GM18870 (cell line): Measurements from ENCODE around the gene SLC16A10.
"Not testable (repeated sequence)": the region's sequence is repeated elsewhere in the genome, so short reads cannot be mapped to it uniquely, and the experiment has no call there.

Source experiments
- ATAC-seq: cut with Tn5 transposase; IDR thresholded peaks from one replicate; pipeline ENCODE4 v1.9.1; 2021; ENCODE audit warnings: moderate library complexity; ENCODE audit not compliant: unreplicated experiment

The SLC16A10 gene

GRCh38 chr6:111211411-111212030, 124.2 kb downstream of the SLC16A10 start:
- no peak for ATAC-seq

GRCh38 chr6:111212625-111213024, 125.3 kb downstream of the SLC16A10 start:
- ATAC-seq, result no peak

GRCh38 chr6:111215131-111215530, 127.8 kb downstream of the SLC16A10 start:
- ATAC-seq, result no peak

GRCh38 chr6:111219785-111220184, 132.5 kb downstream of the SLC16A10 start:
- no peak for ATAC-seq

DNA sequence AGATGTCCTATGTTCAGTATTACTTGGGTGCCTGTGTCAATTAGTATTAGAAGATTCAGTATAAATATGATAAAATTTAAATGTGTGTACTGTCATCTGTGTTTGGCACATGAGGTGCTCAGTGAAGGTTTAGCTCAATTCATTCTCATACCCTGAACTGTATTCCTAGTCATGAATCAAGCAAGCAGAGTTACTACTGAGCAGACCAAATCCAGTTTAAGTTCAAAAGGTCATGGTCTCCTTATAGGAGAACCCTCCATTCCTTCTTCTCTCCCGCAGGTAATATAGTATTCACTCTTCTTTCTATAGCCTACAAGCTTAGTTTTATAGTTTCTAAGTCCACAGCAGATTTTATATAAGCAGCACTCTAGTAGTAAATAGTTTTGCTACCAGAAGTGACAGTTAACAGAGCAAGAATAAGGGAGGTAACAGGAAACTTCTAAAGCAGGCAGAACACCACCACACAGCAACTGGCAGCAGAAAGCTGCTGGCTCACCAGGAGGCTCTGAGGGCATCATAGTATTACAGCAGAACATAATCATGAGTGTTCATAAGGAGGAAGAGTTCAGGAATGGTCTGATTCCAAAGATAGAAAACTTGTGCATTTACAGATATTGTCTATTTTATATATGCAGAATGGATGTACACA, 133.2 kb downstream of the SLC16A10 start:
- no peak for ATAC-seq

DNA sequence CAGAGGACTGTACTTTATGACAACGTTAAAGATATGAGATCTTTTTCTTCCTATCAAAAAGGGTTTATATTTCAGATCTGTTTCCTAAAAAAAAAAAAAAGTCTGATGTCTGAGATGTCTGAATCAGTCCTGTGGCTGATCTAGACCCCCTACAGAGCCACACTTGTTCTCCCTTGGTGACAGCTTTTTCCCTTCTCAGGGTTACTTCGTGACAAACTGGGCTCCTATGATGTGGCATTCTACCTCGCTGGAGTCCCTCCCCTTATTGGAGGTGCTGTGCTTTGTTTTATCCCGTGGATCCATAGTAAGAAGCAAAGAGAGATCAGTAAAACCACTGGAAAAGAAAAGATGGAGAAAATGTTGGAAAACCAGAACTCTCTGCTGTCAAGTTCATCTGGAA, 134.5 kb downstream of the SLC16A10 start:
- ATAC-seq, result no peak

DNA sequence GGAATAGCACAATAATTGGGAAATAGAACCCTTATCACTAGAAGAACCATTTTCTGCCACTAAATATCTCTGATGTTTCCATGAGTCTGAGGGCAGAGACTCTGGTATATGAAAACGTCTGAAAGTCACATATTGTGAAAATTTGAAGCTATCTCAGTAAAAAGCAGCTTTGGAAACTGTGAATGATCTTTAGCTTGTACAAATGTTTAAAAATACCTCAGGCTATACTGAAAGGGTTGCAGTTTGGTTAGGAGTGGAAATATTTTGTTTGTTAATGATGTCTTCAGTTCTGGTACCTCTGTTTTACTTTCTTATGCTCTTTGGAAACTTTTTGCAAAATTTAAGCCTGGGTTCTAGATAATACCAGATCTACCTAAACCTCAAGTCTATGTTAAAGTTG, 135.0 kb downstream of the SLC16A10 start:
- peak; percentile 45 for ATAC-seq

- ATAC-seq, result no peak
These were observed 140.8 kb downstream of the SLC16A10 start for GRCh38 chr6:111228094-111228493.

DNA sequence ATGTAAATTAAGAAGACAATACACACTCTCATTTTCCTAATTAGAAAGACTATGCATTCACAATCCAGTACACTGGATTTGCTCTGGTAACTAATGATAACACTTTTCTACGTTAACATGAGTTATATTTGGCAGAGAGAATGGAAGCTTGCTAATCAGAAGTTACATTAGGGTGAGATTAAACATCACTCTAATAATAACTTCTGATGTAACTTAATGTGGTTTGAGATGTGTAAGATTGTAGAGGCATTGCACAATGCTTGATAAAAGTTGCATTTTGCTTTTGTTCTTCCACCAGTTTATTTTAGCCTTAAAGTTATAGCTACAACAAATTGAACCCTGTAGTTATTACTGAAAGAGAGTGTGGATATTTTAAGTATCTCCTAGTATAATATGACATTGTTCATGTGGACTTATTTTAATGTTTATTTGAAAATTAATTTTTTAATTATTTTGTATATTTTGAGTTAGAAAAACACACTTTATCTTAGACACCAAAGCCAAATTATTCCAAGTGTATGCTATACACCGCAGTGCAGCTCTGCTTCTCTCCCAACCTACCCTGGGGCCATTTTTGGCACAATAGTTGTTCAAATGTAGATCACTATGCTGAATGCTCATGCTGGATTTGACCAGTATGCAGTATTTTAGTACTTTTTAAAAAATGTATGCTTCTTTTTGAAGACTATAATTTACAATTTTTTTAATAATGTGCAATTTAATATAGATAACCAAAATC, 143.2 kb downstream of the SLC16A10 start:
- no peak for ATAC-seq

DNA sequence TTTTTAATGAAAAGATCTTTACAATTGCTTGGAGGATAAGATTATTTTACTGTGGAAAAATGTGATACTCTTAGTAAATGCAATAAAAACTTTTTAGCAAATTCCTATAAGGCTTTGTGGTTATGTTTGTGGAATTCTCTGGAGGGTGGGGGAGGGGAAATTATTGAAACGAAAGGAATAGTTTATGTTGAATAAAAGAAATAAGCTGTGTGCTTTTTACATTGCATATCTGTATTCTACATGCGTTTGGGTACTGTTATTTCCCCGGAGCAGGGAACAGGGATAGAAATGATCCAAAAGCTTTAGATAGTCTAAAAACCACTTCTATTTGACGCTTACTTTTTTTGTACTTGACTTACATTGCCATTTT, 143.8 kb downstream of the SLC16A10 start:
- ATAC-seq, result no peak

- no peak for ATAC-seq
These were observed 150.5 kb downstream of the SLC16A10 start for GRCh38 chr6:111237852-111238251.

- no peak for ATAC-seq
These were observed 151.3 kb downstream of the SLC16A10 start for GRCh38 chr6:111238464-111239119.

DNA sequence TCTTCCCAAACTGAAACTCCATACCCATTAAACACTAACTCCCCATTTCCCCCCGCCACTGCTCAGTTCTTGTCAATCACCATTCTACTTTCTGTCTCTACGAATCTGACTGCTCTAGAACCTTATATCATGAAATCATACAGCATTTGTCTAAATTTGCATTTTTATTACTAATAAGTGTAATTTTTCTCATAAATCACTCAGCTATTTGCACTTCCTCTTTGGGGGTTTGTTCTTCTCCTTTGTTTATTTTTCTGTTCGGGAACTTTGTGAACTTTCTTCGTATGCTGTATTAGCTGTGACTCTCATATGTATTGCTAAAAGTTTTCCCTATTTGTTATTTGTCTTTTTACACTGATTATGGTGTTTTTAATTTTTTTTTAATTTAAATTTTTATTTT, 152.2 kb downstream of the SLC16A10 start:
- no peak for ATAC-seq

DNA sequence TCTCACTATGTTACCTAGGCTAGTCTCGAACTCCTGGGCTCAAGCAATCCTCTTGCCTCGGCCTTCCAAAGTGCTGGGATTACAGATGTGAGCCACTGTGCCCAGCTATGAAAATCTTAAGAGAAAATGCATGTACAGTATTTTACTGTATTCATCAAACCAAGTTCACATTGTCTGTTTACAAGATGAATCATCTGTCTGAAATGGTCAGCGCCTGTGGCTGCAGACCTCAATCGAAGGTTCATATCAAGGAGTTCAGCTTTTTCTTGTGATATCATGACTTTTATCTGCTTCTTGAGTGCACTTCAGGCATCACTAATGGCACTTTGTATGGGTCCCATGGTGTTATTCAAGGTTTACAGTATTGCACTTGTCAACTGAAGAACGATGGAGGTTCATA, 155.1 kb downstream of the SLC16A10 start:
- no peak for ATAC-seq

GRCh38 chr6:111243095-111243494, 155.8 kb downstream of the SLC16A10 start:
- ATAC-seq, result no peak

DNA sequence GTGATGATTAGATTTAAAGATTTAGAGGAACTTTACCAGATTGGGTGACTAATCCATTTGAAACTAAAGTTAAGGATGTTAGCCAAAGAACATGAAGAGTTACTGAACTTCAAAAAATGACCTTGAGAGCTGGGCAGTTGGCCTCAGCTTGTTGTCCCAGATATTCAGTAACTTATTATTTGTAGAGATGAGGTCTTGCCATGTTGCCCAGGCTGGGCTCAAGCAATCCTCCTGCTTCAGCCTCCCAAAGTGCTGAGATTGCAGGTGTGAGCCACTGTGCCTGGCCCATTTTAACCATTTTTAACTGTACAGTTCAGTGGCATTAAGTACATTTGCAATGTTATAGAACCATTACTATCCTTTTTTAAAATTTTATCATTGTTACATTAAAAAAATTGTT, 161.5 kb downstream of the SLC16A10 start:
- ATAC-seq, result no peak

GRCh38 chr6:111250791-111251354, 163.6 kb downstream of the SLC16A10 start:
- ATAC-seq, result no peak

DNA sequence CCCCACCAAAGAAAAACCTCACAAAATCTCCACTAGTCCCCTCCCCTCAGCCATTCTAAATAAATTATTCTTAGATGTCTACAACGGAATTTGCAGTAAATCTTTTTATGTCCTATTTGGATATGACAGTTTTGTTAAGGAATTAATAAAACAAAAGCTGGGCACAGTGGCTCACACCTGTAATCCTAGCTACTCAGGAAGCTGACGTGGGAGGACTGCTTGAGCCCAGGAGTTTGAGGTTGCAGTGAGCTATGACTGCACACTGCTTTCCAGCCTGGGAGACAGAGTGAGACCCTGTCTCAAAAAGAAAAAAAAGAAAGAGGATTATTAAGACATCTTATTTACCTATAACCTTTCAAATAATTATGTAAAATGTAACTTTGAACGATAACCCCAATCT, 165.4 kb downstream of the SLC16A10 start:
- ATAC-seq, result no peak

DNA sequence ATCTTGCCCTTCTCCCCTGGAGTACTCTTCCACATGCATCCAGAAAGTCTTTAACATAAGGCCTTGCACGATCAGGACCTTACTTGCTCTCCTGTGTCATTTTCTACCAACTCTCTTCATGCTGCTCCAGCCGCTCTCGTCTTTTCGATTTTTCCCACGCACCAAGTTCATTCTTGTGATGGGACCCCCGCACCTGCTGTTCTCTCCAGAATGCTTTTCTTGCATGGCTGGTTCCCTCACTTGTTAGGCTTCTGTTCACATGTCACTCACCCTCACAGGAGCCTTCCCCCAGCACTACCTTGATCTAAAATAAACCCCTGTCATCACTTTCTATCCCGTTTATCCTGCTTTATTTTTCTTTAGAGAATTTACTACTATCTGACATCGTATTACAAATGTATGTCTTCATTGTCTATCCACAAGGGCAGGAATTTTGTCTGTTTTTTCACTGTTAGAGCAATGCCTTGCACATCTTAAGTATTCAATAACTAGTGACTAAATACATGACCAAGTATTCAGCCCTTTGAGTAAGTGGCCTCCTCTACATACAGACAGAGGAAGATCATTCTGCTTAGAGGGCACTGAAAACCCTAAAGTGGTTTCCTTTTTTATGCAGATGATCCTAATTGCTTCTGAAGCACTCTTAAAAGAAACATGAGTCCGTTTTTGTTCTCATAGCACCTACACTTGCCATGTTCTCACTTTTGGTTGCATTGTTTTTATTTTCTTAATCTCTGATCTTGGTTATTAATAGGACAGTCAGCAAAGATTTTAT, 166.9 kb downstream of the SLC16A10 start:
- ATAC-seq, result no peak

DNA sequence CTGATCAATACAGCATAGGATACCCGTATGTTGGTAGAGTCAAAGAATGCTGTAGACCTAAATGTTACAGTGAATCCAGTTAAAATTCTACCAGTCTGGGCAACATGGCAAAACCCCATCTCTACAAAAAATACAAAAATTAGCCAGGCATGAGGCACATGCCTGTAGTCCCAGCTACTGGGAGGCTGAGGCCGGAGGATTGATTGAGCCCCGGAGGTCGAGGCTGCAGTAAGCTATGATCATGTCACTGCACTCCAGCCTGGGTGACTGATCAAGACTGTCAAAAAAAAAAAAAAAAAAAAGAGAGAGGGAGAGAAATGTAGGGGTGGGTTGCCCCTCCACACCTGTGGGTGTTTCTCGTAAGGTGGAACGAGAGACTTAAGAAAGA, 167.5 kb downstream of the SLC16A10 start:
- no peak for ATAC-seq

DNA sequence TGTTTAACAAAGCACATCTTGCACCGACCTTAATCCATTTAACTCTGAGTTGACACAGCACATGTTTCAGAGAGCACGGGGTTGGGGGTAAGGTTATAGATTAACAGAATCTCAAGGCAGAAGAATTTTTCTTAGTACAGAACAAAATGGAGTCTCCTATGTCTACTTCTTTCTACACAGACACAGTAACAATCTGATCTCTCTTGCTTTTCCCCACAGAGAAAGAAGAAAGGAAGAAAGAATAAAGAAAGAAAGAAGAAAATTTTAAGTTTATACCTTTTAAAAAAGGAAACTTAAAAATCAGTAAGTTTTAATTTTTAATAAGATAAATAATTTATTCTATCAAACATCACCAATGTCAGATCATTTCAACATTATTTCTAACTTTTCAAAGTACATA, 168.5 kb downstream of the SLC16A10 start:
- not testable (repeated sequence) for ATAC-seq
